Mammary epithelial cell (primary cell): ENCODE data around the gene STOM.

Experiments used
- CTCF ChIP-seq, 2 donors: IDR thresholded peaks in 1 of 2; conservative IDR thresholded peaks in 1 of 2; 2 replicates each; pipeline ENCODE4 v1.5.1; 2011 to 2012; ENCODE audit warnings: inconsistent platforms in 2 of 2, low read length in 2 of 2, mild to moderate bottlenecking in 2 of 2, control low read depth in 1 of 2, low read depth in 1 of 2; ENCODE audit not compliant: insufficient read depth in 1 of 2; ENCODE audit errors: extremely low read depth in 1 of 2
- EZH2 ChIP-seq: IDR thresholded peaks from 2 replicates; pipeline ENCODE4 v1.6.1; 2012; ENCODE audit warnings: low read length, inconsistent platforms, borderline replicate concordance

DNA sequence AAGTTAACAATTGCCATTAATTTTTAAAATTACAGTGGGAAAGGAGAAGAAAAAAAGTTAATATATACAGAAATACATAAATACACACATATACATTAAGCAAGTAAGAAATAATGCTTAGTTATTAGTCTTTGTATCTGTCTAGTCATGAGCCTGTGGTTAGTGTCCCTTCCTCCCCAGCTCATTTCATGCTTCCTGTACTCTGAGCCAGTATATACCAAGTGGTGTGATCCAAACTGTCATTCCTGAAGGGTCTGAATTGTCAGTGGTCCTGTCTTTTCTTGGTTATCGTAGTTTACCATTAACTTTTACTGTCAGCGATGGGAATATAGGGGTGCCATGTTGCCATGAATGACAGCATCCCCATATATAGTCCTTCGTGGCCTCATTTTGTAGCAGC is 24.2 kb upstream of the STOM start:
- TF ChIP-seq CTCF (conservative IDR thresholded peaks at IDR 0.05 in 1 of 2, IDR thresholded peaks at IDR 0.05 in 1 of 2; ENCODE audit: extremely low read depth in 1 of 2, insufficient read depth in 1 of 2, low read depth in 1 of 2, low read length in 2 of 2) (no peak), EZH2 (no peak)
